ENCODE measurements around the gene MKKS. TPM values are rescaled to one million over a fixed set of nuclear protein-coding genes. Genes with fewer than 3 reads are reported as not detected.
A peak's percentile ranks its signal among the peaks of the same experiment; 100 is the strongest.

Gene MKKS
- total and polyA plus RNA-seq, 10 of the 15 experiments (the other 5 are each of a cell fraction or from before 2014, with no cell fraction given): 4.3 to 17.9 (median 7.7) TPM

DNA sequence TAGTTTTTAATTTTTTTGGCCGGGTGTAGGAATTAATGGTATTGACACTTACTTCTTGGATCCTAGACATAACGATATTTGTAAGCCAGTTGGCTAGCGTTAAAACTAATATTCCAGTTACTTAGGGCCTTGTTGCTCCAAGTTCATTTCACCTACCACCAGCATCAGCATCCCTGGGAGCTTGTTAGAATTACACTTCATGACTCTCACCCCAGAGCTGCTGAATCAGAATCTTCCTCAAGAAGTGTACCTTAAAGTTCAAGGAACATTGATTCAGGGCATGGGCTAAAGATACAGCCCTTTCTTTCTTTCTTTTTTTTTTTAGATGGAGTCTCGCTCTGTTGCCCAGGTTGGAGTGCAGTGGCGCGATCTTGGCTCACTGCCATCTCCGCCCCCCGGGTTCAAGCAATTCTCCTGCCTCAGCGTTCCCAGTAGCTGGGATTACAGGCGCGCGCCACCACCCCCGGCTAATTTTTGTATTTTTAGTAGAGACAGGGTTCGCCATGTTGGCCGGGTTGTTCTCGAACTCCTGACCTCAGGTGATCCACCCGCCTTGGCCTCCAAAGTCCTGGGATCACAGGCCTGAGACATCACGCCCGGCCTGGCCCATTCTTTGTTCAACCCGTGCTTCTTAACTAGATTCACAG is 2.2 kb upstream of the MKKS start:
- Histone ChIP-seq H3K9me3 (replicated peaks; ENCODE audit: control insufficient read depth, insufficient read depth, low read length) (no peaks in the 10 kb centered on the region), H4K20me1 (ENCODE audit: control insufficient read depth, insufficient read depth) (no peaks in the 10 kb centered on the region), H3K4me3 (peak overlapping the region; percentile 97), H3K27me3 (replicated peaks in 1 of 2; ENCODE audit: control insufficient read depth in 2 of 2, insufficient read depth in 2 of 2, low read length in 1 of 2) (no peaks in the 10 kb centered on the region), H3K4me1 (ENCODE audit: control insufficient read depth, insufficient read depth, low read length) (peaks cover 15% of the 10 kb centered on the region), H3K4me2 (ENCODE audit: control insufficient read depth, insufficient read depth) (peak overlapping the region; percentile 93), H2AFZ (ENCODE audit: control insufficient read depth, low read depth, low read length) (no peak overlapping the region; the same call in 1 of the 2 replicates), H3K79me2 (ENCODE audit: control insufficient read depth, insufficient read depth, low read length) (peaks cover 33% of the 10 kb centered on the region), H3K27ac (ENCODE audit: control insufficient read depth, insufficient read depth) (no peak overlapping the region; the same call in 1 of the 2 replicates), H3K9ac (ENCODE audit: control insufficient read depth, insufficient read depth, low read length) (peak overlapping the region; percentile 91), H3K36me3 (ENCODE audit: control insufficient read depth in 2 of 2, insufficient read depth in 2 of 2, low read length in 1 of 2) (no peaks in the 10 kb centered on the region)
- 98% methylated on average over 14 of the region's 20 CpGs for WGBS (ENCODE audit: insufficient coverage, insufficient replicate concordance, low lambda C conversion rate, missing lambda C conversion rate)
- CTCF ChIA-PET: interaction anchor here (0.6 to 6.4 kb wide), 4 partner anchors 8 to 40 kb away, joined by 4 to 52 read pairs (median 6); no protein-coding TSS in a partner anchor
- TF ChIP-seq, protein P1, sequence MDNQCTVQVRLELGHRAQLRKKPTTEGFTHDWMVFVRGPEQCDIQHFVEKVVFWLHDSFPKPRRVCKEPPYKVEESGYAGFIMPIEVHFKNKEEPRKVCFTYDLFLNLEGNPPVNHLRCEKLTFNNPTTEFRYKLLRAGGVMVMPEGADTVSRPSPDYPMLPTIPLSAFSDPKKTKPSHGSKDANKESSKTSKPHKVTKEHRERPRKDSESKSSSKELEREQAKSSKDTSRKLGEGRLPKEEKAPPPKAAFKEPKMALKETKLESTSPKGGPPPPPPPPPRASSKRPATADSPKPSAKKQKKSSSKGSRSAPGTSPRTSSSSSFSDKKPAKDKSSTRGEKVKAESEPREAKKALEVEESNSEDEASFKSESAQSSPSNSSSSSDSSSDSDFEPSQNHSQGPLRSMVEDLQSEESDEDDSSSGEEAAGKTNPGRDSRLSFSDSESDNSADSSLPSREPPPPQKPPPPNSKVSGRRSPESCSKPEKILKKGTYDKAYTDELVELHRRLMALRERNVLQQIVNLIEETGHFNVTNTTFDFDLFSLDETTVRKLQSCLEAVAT (IDR thresholded peaks at IDR 0.05): peak; percentile 81
- no peak for TF ChIP-seq POLR2AphosphoS2 (IDR thresholded peaks at IDR 0.05; ENCODE audit: low read depth, low read length)
- no peak for TF ChIP-seq MXI1 (IDR thresholded peaks at IDR 0.05; ENCODE audit: low read depth, low read length)
- no peak for TF ChIP-seq TCF12 (IDR thresholded peaks at IDR 0.05; ENCODE audit: low read depth, low read length)
- no peak for TF ChIP-seq MTA3 (IDR thresholded peaks at IDR 0.05; ENCODE audit: borderline replicate concordance, low read length)
- no peak for TF ChIP-seq RBBP5 (conservative IDR thresholded peaks at IDR 0.05)
- FAIRE-seq (no peak), ATAC-seq (no peak), DNase-seq (ENCODE audit: low read depth, low spot score) (no peak)
- SMC1A ChIA-PET (ENCODE audit: uncharacterized antibody, unreplicated experiment): interaction anchor here (0.6 to 6.8 kb wide), 7 partner anchors 13 to 1921 kb away, joined by 3 to 72 read pairs (median 3); no protein-coding TSS in a partner anchor
- no TSS peak for BruUV-seq (replicated peaks)
- intact Hi-C loops (cut with micrococcal nuclease; ENCODE audit: unreplicated experiment) (loop anchor here (10.0 kb wide), 3 partner anchors 939 to 1099 kb away; no protein-coding TSS in a partner anchor), in situ Hi-C loops (cut with MboI) (no loop called here)
- POLR2A ChIA-PET: interaction anchor here (2.5 to 6.6 kb wide), 3 partner anchors 11 to 39 kb away, joined by 7 to 53 read pairs (median 15); no protein-coding TSS in a partner anchor
- RAD21 ChIA-PET (ENCODE audit: unreplicated experiment): interaction anchor here (1.0 to 5.0 kb wide), 4 partner anchors 9 to 80 kb away, joined by 3 to 47 read pairs (median 6); no protein-coding TSS in a partner anchor

Data from GM12878 (cell line).